Measurements from ENCODE around the gene DEXI.
A peak's percentile ranks its signal among the peaks of the same experiment; 100 is the strongest.

Gene DEXI

GRCh38 chr16:10892782-10893318 is 49.4 kb downstream of the DEXI start:
- TF ChIP-seq CTCF (IDR thresholded peaks at IDR 0.05; ENCODE audit: insufficient read depth, low read length, poor library complexity, severe bottlenecking) (no peak), EZH2phosphoT487 (conservative IDR thresholded peaks at IDR 0.05; ENCODE audit: low read length) (no peak)
- no peaks in the 10 kb centered on the region for H4K20me1 ChIP-seq (ENCODE audit: low read depth, low read length)
- no peak overlapping the region for H2AFZ ChIP-seq (ENCODE audit: low read depth, low read length, severe bottlenecking)
- no peak overlapping the region for H3K9ac ChIP-seq (ENCODE audit: low read length)
- no peaks in the 10 kb centered on the region for H3K27me3 ChIP-seq (ENCODE audit: low read length)
- no peak overlapping the region for H3K4me2 ChIP-seq (ENCODE audit: low read depth, low read length, poor library complexity, severe bottlenecking)
- peak overlapping the region; percentile 96 for H3K27ac ChIP-seq (ENCODE audit: low read depth, low read length)
- no peaks in the 10 kb centered on the region for H3K9me2 ChIP-seq (replicated peaks; ENCODE audit: insufficient read depth, low read length)
- H3K36me3 ChIP-seq (ENCODE audit: low read length) = no peaks in the 10 kb centered on the region
- H3K9me3 ChIP-seq (ENCODE audit: insufficient read depth, low read length) = no peaks in the 10 kb centered on the region
- H3K79me2 ChIP-seq (ENCODE audit: insufficient read depth, low read length) = peaks cover 39% of the 10 kb centered on the region
- no peak overlapping the region for H3K4me3 ChIP-seq (ENCODE audit: insufficient read depth, low read length, poor library complexity, severe bottlenecking)
- peaks cover 33% of the 10 kb centered on the region for H3F3A ChIP-seq (ENCODE audit: insufficient read depth)

DNA sequence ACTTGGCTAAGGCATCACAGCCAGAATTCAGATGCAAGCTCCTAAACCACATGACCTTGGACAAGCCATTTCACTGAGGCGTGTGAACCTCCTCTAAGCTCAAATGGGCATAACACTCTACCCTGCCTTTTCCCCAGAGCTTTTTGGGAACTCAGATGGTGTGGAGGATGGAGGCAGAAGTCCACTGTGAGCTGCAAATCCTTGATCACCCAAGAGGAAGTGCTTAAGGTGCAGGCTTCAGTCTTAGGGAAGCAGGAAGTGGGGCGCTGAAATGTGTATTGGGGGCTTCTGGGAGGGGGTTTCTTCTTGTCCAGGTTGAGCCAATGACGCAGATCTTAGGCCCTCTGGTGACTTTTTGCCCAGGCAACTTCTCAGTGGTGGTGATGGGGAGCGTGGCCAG is 52.4 kb downstream of the DEXI start:
- peak overlapping the region; percentile 96 for H3K27ac ChIP-seq (ENCODE audit: low read depth, low read length)
- peak overlapping the region; percentile 79 for H3K9ac ChIP-seq (ENCODE audit: low read length)
- H4K20me1 ChIP-seq (ENCODE audit: low read depth, low read length) = no peaks in the 10 kb centered on the region
- H3K27me3 ChIP-seq (ENCODE audit: low read length) = no peaks in the 10 kb centered on the region
- peak overlapping the region; percentile 81 for H3K4me2 ChIP-seq (ENCODE audit: low read depth, low read length, poor library complexity, severe bottlenecking)
- TF ChIP-seq CTCF (IDR thresholded peaks at IDR 0.05; ENCODE audit: insufficient read depth, low read length, poor library complexity, severe bottlenecking) = no peak
- TF ChIP-seq EZH2phosphoT487 (conservative IDR thresholded peaks at IDR 0.05; ENCODE audit: low read length) = no peak
- H2AFZ ChIP-seq (ENCODE audit: low read depth, low read length, severe bottlenecking) = no peak overlapping the region
- H3K9me3 ChIP-seq (ENCODE audit: insufficient read depth, low read length) = no peaks in the 10 kb centered on the region
- H3K79me2 ChIP-seq (ENCODE audit: insufficient read depth, low read length) = peaks cover 65% of the 10 kb centered on the region
- no peak overlapping the region for H3K4me3 ChIP-seq (ENCODE audit: insufficient read depth, low read length, poor library complexity, severe bottlenecking)
- 0 out of 2 replicates have a peak, but pooled peaks cover 5% of the 10 kb centered on the region for H3K36me3 ChIP-seq (ENCODE audit: low read length)
- no peaks in the 10 kb centered on the region for H3K9me2 ChIP-seq (replicated peaks; ENCODE audit: insufficient read depth, low read length)
- peaks cover 61% of the 10 kb centered on the region for H3F3A ChIP-seq (ENCODE audit: insufficient read depth)

DNA sequence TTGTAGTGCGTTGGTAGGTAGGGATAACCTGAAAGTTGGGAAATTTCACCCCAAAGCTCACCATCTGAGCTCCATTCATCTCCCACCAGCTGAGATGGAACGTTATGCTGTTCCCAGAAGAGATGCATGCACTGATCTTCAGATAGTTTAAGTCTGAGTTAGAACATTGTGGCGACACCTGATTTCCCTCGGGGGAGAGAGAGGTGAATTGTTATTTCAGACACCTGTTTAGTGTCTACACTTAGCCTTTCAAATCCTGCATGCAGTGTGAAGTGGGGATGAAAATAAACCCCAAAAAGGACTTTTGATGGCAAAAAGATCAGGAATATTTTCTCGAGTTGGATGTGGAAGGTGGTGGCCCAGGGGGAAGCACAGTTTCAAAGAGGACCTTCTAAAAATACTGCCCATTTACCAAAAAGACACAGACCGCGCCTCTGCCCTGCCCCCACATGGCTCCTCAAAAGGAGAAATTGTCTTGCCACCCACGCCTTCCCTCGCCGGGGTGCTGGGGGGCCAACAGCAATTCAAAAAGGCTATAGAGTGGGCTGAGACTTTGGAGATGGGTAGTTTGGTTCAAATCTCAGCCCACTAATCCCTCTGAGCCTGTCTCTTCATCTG is 53.8 kb downstream of the DEXI start:
- H3F3A ChIP-seq (ENCODE audit: insufficient read depth) = peaks cover 73% of the 10 kb centered on the region
- H3K9me3 ChIP-seq (ENCODE audit: insufficient read depth, low read length) = no peaks in the 10 kb centered on the region
- H3K4me2 ChIP-seq (ENCODE audit: low read depth, low read length, poor library complexity, severe bottlenecking) = peak overlapping the region; percentile 81
- H3K36me3 ChIP-seq (ENCODE audit: low read length) = 0 out of 2 replicates have a peak, but pooled peaks cover 5% of the 10 kb centered on the region
- peak overlapping the region; percentile 79 for H3K9ac ChIP-seq (ENCODE audit: low read length)
- no peak overlapping the region for H2AFZ ChIP-seq (ENCODE audit: low read depth, low read length, severe bottlenecking)
- peak overlapping the region; percentile 96 for H3K27ac ChIP-seq (ENCODE audit: low read depth, low read length)
- no peaks in the 10 kb centered on the region for H3K27me3 ChIP-seq (ENCODE audit: low read length)
- no peaks in the 10 kb centered on the region; the same call in 1 of the 2 replicates for H4K20me1 ChIP-seq (ENCODE audit: low read depth, low read length)
- no peaks in the 10 kb centered on the region for H3K9me2 ChIP-seq (replicated peaks; ENCODE audit: insufficient read depth, low read length)
- H3K4me3 ChIP-seq (ENCODE audit: insufficient read depth, low read length, poor library complexity, severe bottlenecking) = peak overlapping the region; percentile 59
- peaks cover 70% of the 10 kb centered on the region for H3K79me2 ChIP-seq (ENCODE audit: insufficient read depth, low read length)
- no peak for TF ChIP-seq CTCF (IDR thresholded peaks at IDR 0.05; ENCODE audit: insufficient read depth, low read length, poor library complexity, severe bottlenecking)
- no peak for TF ChIP-seq EZH2phosphoT487 (conservative IDR thresholded peaks at IDR 0.05; ENCODE audit: low read length)
